H9 (cell line): ENCODE data around the gene RASGRF2. TPM values are rescaled to one million over a fixed set of nuclear protein-coding genes. Genes with fewer than 3 reads are reported as not detected.

Experiments
- DNase-seq: peaks from one replicate; pipeline ENCODE4 v3.0.0-alpha.2; 2017
- H2AFZ ChIP-seq: one replicate; pipeline ENCODE4 v1.6.1; 2013; ENCODE audit warnings: mild to moderate bottlenecking, low read length, control low read depth, moderate library complexity
- H2AK5ac ChIP-seq: 2 replicates; pipeline ENCODE4 v1.6.1; 2013; ENCODE audit warnings: low read length, control low read depth, mixed read lengths; ENCODE audit not compliant: insufficient read length
- H2BK120ac ChIP-seq: one replicate; pipeline ENCODE4 v1.6.1; 2013; ENCODE audit warnings: low read depth, mild to moderate bottlenecking, low read length, control low read depth, inconsistent platforms; ENCODE audit not compliant: poor library complexity, severe bottlenecking
- H2BK12ac ChIP-seq: 2 replicates; pipeline ENCODE4 v1.6.1; 2013; ENCODE audit warnings: low read length, control low read depth, mixed read lengths, low read depth; ENCODE audit not compliant: insufficient read length
- H2BK15ac ChIP-seq: 2 replicates; pipeline ENCODE4 v1.6.1; 2013; ENCODE audit warnings: low read depth, low read length, control low read depth
- H2BK20ac ChIP-seq: one replicate; pipeline ENCODE4 v1.6.1; 2013; ENCODE audit warnings: low read depth, mild to moderate bottlenecking, low read length, control low read depth, inconsistent platforms; ENCODE audit not compliant: poor library complexity, severe bottlenecking
- H2BK5ac ChIP-seq: 2 replicates; pipeline ENCODE4 v1.6.1; 2013; ENCODE audit warnings: low read length, control low read depth, mixed read lengths; ENCODE audit not compliant: insufficient read length
- H3K14ac ChIP-seq: 2 replicates; pipeline ENCODE4 v1.6.1; 2013; ENCODE audit warnings: low read length, control low read depth; ENCODE audit not compliant: insufficient read depth
- H3K18ac ChIP-seq: 2 replicates; pipeline ENCODE4 v1.6.1; 2013; ENCODE audit warnings: low read depth, mild to moderate bottlenecking, mixed read lengths, low read length, control low read depth; ENCODE audit not compliant: insufficient read length
- H3K23ac ChIP-seq: 2 replicates; pipeline ENCODE4 v1.6.1; 2013; ENCODE audit warnings: low read length, control low read depth, mixed read lengths, low read depth; ENCODE audit not compliant: insufficient read length
- H3K23me2 ChIP-seq: 2 replicates; pipeline ENCODE4 v1.6.1; 2013; ENCODE audit warnings: low read depth, mild to moderate bottlenecking, mixed read lengths, low read length, control low read depth; ENCODE audit not compliant: insufficient read length, poor library complexity, severe bottlenecking
- H3K27ac ChIP-seq: 2 replicates; pipeline ENCODE4 v1.5.1; 2013; ENCODE audit warnings: low read length, control low read depth, mixed read lengths, low read depth; ENCODE audit not compliant: insufficient read length
- H3K27me3 ChIP-seq: 2 replicates; pipeline ENCODE4 v1.6.1; 2013; ENCODE audit warnings: low read length, control low read depth, inconsistent platforms; ENCODE audit not compliant: insufficient read depth
- H3K4ac ChIP-seq: 2 replicates; pipeline ENCODE4 v1.6.1; 2013; ENCODE audit warnings: low read depth, mild to moderate bottlenecking, control low read depth, inconsistent platforms, low read length, moderate library complexity
- H3K4me1 ChIP-seq: 2 replicates; pipeline ENCODE4 v1.6.1; 2013; ENCODE audit warnings: low read length, control low read depth, inconsistent platforms; ENCODE audit not compliant: insufficient read depth
- H3K4me2 ChIP-seq: 2 replicates; pipeline ENCODE4 v1.6.1; 2013; ENCODE audit warnings: low read length, control low read depth, mixed read lengths; ENCODE audit not compliant: insufficient read length, insufficient read depth
- H3K56ac ChIP-seq: 2 replicates; pipeline ENCODE4 v1.6.1; 2013; ENCODE audit warnings: low read depth, mild to moderate bottlenecking, mixed read lengths, low read length, control low read depth; ENCODE audit not compliant: insufficient read length
- H3K79me1 ChIP-seq: 2 replicates; pipeline ENCODE4 v1.6.1; 2013; ENCODE audit warnings: low read depth, mild to moderate bottlenecking, moderate library complexity, low read length, control low read depth, inconsistent platforms; ENCODE audit not compliant: insufficient read depth, poor library complexity, severe bottlenecking
- H3K79me2 ChIP-seq: 2 replicates; pipeline ENCODE4 v1.6.1; 2013; ENCODE audit warnings: low read length, control low read depth, inconsistent platforms; ENCODE audit not compliant: insufficient read depth
- H3K9ac ChIP-seq: 2 replicates; pipeline ENCODE4 v1.6.1; 2013; ENCODE audit warnings: low read length, control low read depth, mixed read lengths; ENCODE audit not compliant: insufficient read length; ENCODE audit errors: extremely low read depth
- H3K9me3 ChIP-seq: one replicate; pipeline ENCODE4 v1.6.1; 2013; ENCODE audit warnings: low read depth, low read length, inconsistent platforms; ENCODE audit not compliant: control insufficient read depth
- H3T11ph ChIP-seq: one replicate; pipeline ENCODE4 v1.6.1; 2013; ENCODE audit warnings: mild to moderate bottlenecking, low read length, control low read depth, inconsistent platforms
- H4K20me1 ChIP-seq: one replicate; pipeline ENCODE4 v1.6.1; 2013; ENCODE audit not compliant: control insufficient read depth, insufficient read length, insufficient read depth
- H4K5ac ChIP-seq: 2 replicates; pipeline ENCODE4 v1.6.1; 2013; ENCODE audit warnings: low read depth, mild to moderate bottlenecking, mixed read lengths, low read length, control low read depth; ENCODE audit not compliant: insufficient read length
- H4K8ac ChIP-seq: replicated peaks from 2 replicates; pipeline ENCODE4 v1.6.1; 2013; ENCODE audit warnings: low read length, control low read depth, mixed read lengths, low read depth; ENCODE audit not compliant: insufficient read length
- H4K91ac ChIP-seq: 2 replicates; pipeline ENCODE4 v1.6.1; 2013; ENCODE audit warnings: low read depth, mild to moderate bottlenecking, moderate library complexity, mixed read lengths, low read length, control low read depth; ENCODE audit not compliant: insufficient read length
- H3K27ac Mint-ChIP-seq, 3 experiments: 2 replicates in 2 of 3; 3 replicates in 1 of 3; pipeline ENCODE4 v1.8.0; 2020 to 2021; ENCODE audit warnings: mixed read lengths in 3 of 3, mild to moderate bottlenecking in 1 of 3, moderate library complexity in 1 of 3
- H3K27me3 Mint-ChIP-seq: 2 replicates; pipeline ENCODE4 v1.8.0; 2021; ENCODE audit warnings: low read depth, mild to moderate bottlenecking, moderate library complexity, mixed read lengths
- H3K36me3 Mint-ChIP-seq, 3 experiments: 2 replicates in 2 of 3; 3 replicates in 1 of 3; pipeline ENCODE4 v1.8.0; 2020 to 2021; ENCODE audit warnings: low read depth in 3 of 3, mixed read lengths in 3 of 3; ENCODE audit not compliant: insufficient read depth in 1 of 3
- H3K4me1 Mint-ChIP-seq, 2 experiments: 2 replicates each; pipeline ENCODE4 v1.8.0; 2020; ENCODE audit warnings: mixed read lengths in 2 of 2
- H3K4me3 Mint-ChIP-seq, 2 experiments: 2 replicates in 1 of 2; 3 replicates in 1 of 2; pipeline ENCODE4 v1.8.0; 2020 to 2021; ENCODE audit warnings: mild to moderate bottlenecking in 2 of 2, mixed read lengths in 2 of 2, moderate library complexity in 1 of 2
- H3K9me3 Mint-ChIP-seq, 2 experiments: 2 replicates in 1 of 2; 3 replicates in 1 of 2; pipeline ENCODE4 v1.8.0; 2020; ENCODE audit warnings: mild to moderate bottlenecking in 2 of 2, mixed read lengths in 2 of 2, moderate library complexity in 1 of 2
- CTCF ChIP-seq: fragments of 200-600 bp; sonication (generic); conservative IDR thresholded peaks from 3 replicates; pipeline ENCODE4 v1.8.0; 2021; ENCODE audit warnings: antibody characterized with exemption, mild to moderate bottlenecking
- WGBS: extraction: QIAGEN DNeasy Blood & Tissue Kit; methylation state at CpG from one replicate; pipeline ENCODE4 v1.1.7; 2013; ENCODE audit warnings: missing lambda C conversion rate, low lambda C conversion rate, mixed read lengths; ENCODE audit not compliant: insufficient read length; ENCODE audit errors: extremely low coverage; 5-methylcytosine and 5-hydroxymethylcytosine counted together
- total RNA-seq: library from RNA; stranded (reverse); gene quantifications from 2 replicates; pipeline ENCODE4 v1.2.1, GENCODE V29; 2021

The RASGRF2 gene
- total RNA-seq, 1 experiment from 2014 or later: 13.5 TPM

GRCh38 chr5:80990527-80990926 is 30.4 kb downstream of the RASGRF2 start:
- no peaks in the 10 kb centered on the region for H3K9me3 ChIP-seq
- WGBS: no CpG with 5 or more reads among the region's 2 CpGs
- peaks cover 2% of the 10 kb centered on the region; the same call in 1 of the 2 replicates for H3K79me2 ChIP-seq
- H2BK120ac ChIP-seq: no peak overlapping the region
- no peaks in the 10 kb centered on the region for H3K27me3 ChIP-seq
- no peak overlapping the region for H2AFZ ChIP-seq
- no peak overlapping the region for H4K91ac ChIP-seq
- H2BK20ac ChIP-seq: no peak overlapping the region
- H3K36me3 Mint-ChIP-seq: no peaks in the 10 kb centered on the region; a peak in 1 of 7 replicates
- no peak overlapping the region for H3K18ac ChIP-seq
- no peaks in the 10 kb centered on the region for H3K27me3 Mint-ChIP-seq
- no peaks in the 10 kb centered on the region for H4K20me1 ChIP-seq
- H2BK15ac ChIP-seq: no peak overlapping the region
- H3K27ac ChIP-seq: peak overlapping the region; percentile 2
- no peak overlapping the region for H2BK5ac ChIP-seq
- no peak overlapping the region for H3K56ac ChIP-seq
- H3K23me2 ChIP-seq: no peaks in the 10 kb centered on the region
- H3K14ac ChIP-seq: no peak overlapping the region
- peak overlapping the region; percentile 65 to 93 (median 77); a peak in 5 of 7 replicates for H3K27ac Mint-ChIP-seq
- no peak overlapping the region for H2BK12ac ChIP-seq
- H3K4ac ChIP-seq: no peak overlapping the region
- no peak overlapping the region for H3K4me3 Mint-ChIP-seq
- H3K23ac ChIP-seq: no peak overlapping the region
- no peak overlapping the region for H2AK5ac ChIP-seq
- no peak overlapping the region for H4K5ac ChIP-seq
- H3K9me3 Mint-ChIP-seq: no peaks in the 10 kb centered on the region; a peak in 1 of 5 replicates
- H3K4me2 ChIP-seq: no peak overlapping the region
- no peak for TF ChIP-seq CTCF
- no peak overlapping the region for H3K9ac ChIP-seq
- DNase-seq: peak; percentile 52
- H3K4me1 Mint-ChIP-seq: peaks cover 37 to 60% of the 10 kb centered on the region in 2 experiments
- no peaks in the 10 kb centered on the region for H3K79me1 ChIP-seq
- H3K4me1 ChIP-seq: peaks cover 18% of the 10 kb centered on the region; the same call in 1 of the 2 replicates
- no peak overlapping the region for H4K8ac ChIP-seq
- H3T11ph ChIP-seq: no peak overlapping the region
